AG04449 (cell line): Measurements from ENCODE around the gene MEGF10.
"Not testable (repeated sequence)": the region's sequence is repeated elsewhere in the genome, so short reads cannot be mapped to it uniquely, and the experiment has no call there.

Source experiments
- CTCF ChIA-PET: fragments of 350-600 bp; formaldehyde crosslinking; extraction: SDS; loops from one replicate; lab custom pipeline; 2021; ENCODE audit warnings: antibody characterized with exemption; lab: Yijun Ruan, JAX
- POLR2A ChIA-PET: fragments of 400-600, 350-600 bp; formaldehyde crosslinking; extraction: SDS; loops from one replicate; lab custom pipeline; 2020; ENCODE audit warnings: antibody characterized with exemption, inconsistent platforms; lab: Yijun Ruan, JAX
- DNase-seq: peaks from one replicate; pipeline ENCODE4 v3.0.0-alpha.2; 2010; ENCODE audit warnings: low read depth, low spot score
- H3K4me3 ChIP-seq: 2 replicates; pipeline ENCODE4 v1.5.1; 2011; ENCODE audit warnings: low read depth, mild to moderate bottlenecking, control low read depth, low read length
- TF ChIP-seq, protein P1 (sequence below): IDR thresholded peaks from one replicate; pipeline ENCODE4 v1.5.1; 2011; ENCODE audit warnings: mild to moderate bottlenecking, moderate library complexity, low read length, control low read depth, inconsistent platforms; ENCODE audit not compliant: insufficient read depth; ENCODE audit errors: missing control alignments

Gene MEGF10

DNA sequence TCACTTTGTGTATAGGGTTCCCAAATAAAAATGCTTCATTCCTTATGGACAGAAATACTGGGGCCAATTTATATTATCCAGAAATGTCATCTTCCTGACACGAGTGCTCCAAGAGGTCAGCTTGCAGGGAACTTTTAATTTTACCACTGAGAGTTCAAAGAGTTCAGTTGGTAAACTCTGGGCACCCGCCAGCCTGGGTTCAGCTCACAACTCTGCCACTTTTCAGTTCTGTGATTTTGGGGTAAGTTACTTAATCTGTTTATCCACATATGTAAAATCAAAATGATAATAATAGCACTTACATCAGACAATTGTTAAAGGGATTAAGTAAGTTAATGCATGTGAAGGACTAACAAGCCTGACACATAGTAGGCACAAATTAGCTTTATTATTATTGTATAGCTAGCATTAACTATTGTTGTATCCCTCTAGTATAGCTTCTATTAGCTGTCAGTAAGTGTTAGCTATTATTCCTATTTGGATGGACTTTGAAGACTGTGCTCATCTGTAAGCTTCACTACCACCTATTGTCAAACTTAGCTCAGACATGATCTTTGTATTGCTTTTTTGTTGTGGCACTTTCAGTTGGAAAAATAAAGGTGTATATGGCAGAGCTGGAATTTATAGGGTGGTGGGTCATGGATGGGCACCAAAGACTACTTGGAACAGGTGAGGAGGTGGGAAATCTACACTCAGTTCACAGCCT lies 1.6 kb downstream of the MEGF10 start:
- TF ChIP-seq, protein P1, sequence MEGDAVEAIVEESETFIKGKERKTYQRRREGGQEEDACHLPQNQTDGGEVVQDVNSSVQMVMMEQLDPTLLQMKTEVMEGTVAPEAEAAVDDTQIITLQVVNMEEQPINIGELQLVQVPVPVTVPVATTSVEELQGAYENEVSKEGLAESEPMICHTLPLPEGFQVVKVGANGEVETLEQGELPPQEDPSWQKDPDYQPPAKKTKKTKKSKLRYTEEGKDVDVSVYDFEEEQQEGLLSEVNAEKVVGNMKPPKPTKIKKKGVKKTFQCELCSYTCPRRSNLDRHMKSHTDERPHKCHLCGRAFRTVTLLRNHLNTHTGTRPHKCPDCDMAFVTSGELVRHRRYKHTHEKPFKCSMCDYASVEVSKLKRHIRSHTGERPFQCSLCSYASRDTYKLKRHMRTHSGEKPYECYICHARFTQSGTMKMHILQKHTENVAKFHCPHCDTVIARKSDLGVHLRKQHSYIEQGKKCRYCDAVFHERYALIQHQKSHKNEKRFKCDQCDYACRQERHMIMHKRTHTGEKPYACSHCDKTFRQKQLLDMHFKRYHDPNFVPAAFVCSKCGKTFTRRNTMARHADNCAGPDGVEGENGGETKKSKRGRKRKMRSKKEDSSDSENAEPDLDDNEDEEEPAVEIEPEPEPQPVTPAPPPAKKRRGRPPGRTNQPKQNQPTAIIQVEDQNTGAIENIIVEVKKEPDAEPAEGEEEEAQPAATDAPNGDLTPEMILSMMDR, result no peak
- DNase-seq, result no peak
- POLR2A ChIA-PET, result no interaction called here
- H3K4me3 ChIP-seq, result no peak overlapping the region
- CTCF ChIA-PET, result interaction anchor here (0.9 to 5.6 kb wide), 4 partner anchors 21 to 454 kb away, joined by 4 to 57 read pairs (median 5); no protein-coding TSS in a partner anchor

DNA sequence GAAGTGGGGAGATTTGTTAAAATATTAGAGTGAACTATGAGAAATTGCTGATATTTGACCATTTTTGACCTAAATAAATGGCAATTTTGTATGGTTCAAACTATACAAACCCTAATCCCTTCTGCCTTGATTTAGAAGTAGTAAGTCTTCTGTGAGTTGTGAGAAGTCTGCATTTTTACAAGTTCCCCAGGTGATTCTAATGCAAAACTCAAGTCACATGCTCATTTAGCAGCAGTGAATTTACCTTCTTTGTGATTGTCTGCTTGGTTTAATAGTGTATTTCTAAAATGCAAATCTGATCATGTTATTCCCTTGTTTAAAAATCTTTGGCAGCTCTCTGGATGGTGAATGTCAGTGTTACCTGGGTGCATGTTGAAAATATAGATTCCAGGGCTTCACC lies 2.8 kb downstream of the MEGF10 start:
- CTCF ChIA-PET, result interaction anchor here (1.4 to 5.6 kb wide), 2 partner anchors 198 to 455 kb away, joined by 4 to 57 read pairs; no protein-coding TSS in a partner anchor
- no peak overlapping the region for H3K4me3 ChIP-seq
- TF ChIP-seq, protein P1, result no peak
- DNase-seq, result no peak
- POLR2A ChIA-PET, result no interaction called here

DNA sequence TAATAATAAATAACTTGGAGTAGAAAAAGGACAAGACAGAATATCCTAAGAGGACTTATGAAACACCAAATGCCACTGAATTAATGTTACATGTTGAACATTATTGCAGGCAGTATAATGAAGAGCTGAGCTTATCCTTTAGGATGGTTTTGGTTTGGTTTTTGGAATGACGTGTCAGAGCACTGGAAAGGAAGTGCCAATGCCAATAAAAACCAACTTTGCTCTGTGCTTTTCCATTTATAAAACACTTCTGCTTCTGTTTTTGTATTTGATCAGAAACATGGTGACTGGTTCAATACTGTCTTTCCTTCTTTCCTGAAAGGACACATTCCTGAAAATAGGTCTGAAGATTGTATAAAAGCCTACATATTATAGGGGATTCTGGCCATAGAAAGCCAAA lies 4.2 kb downstream of the MEGF10 start:
- POLR2A ChIA-PET, result no interaction called here
- CTCF ChIA-PET, result interaction anchor here (2.2 to 5.6 kb wide), 2 partner anchors 19 to 197 kb away, joined by 5 to 57 read pairs; no protein-coding TSS in a partner anchor
- TF ChIP-seq, protein P1, result no peak
- no peak for DNase-seq
- H3K4me3 ChIP-seq, result no peak overlapping the region

DNA sequence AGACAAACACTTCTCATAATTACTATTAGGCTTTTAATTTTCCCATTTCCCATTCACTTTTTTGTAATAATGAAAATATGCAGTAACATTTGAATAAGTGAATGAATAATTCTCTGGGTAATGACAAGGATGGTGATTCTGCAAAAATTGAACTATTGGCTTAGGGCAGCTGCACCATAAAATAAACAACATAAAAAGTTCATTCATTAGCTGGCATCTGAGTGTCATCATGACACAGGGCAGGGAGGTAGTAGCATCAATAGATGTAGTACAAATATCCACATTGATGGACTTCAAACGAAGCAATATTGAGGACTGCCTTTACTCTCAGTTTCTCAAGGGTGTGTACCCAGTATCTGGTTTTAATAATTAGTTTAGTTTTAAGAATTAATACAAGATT lies 4.9 kb downstream of the MEGF10 start:
- DNase-seq, result no peak
- H3K4me3 ChIP-seq, result no peak overlapping the region
- POLR2A ChIA-PET, result no interaction called here
- TF ChIP-seq, protein P1, result no peak
- CTCF ChIA-PET, result interaction anchor here (2.2 to 5.6 kb wide), 2 partner anchors 18 to 196 kb away, joined by 5 to 57 read pairs; no protein-coding TSS in a partner anchor

DNA sequence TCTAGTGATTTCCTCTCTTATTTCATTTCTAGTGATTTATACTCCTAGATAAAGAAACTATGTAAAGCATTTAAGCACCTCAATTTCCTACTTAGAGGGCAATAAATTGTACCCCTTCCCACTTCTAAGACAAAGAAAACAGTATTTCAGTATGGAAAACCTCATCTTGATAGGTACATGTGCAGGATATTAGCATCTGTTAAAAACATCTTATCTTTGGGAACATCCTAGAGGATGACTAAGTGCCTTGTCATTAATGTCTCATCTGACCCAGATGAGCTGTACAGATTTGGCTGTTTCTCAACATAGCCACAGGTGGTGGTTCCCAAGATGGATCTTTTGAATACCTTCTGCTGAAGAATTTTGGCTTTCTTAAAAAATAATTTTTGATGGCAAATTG lies 5.7 kb downstream of the MEGF10 start:
- TF ChIP-seq, protein P1, result no peak
- ChIA-PET CTCF (interaction anchor here (1.2 kb wide), 1 partner anchor 195 kb away, joined by 3 read pairs; no protein-coding TSS in a partner anchor), POLR2A (no interaction called here)
- DNase-seq, result no peak
- no peak overlapping the region for H3K4me3 ChIP-seq

DNA sequence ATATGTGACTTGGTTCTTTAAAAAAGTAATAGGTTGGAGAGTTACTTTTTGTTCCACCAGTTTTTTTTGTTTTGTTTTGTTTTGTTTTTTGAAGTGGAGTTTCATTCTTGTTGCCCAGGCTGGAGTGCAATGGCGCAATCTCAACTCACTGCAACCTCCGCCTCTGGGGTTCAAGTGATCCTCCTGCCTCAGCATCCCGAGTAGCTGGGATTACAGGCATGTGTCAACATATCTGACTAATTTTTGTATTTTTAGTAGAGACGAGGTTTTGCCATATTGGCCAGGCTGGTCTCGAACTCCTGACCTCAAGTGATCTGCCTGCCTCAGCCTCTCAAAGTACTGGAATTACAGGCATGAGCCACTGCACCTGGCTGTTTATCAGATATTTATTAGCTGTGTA lies 6.3 kb downstream of the MEGF10 start:
- H3K4me3 ChIP-seq, DNase-seq, POLR2A ChIA-PET: not testable (repeated sequence)
- CTCF ChIA-PET, result interaction anchor here (1.2 kb wide), 1 partner anchor 195 kb away, joined by 3 read pairs; no protein-coding TSS in a partner anchor
